Measurements from ENCODE around the gene STX3. TPM values are rescaled to one million over a fixed set of nuclear protein-coding genes. Genes with fewer than 3 reads are reported as not detected.

Gene STX3
- total and polyA plus RNA-seq, 2 of the 13 experiments (the other 11 are each of a cell fraction or from before 2014, with no cell fraction given) = 16.5 to 24.0 TPM

- Histone ChIP-seq H3K4me3 (replicated peaks in 1 of 3; ENCODE audit: insufficient read depth in 1 of 3, low read depth in 2 of 3, low read length in 3 of 3) (no peak overlapping the region), H3K9ac (ENCODE audit: insufficient read depth, low read depth, low read length) (no peak overlapping the region), H2AFZ (ENCODE audit: low read length) (no peak overlapping the region), H4K20me1 (ENCODE audit: insufficient read depth, low read length) (no peaks in the 10 kb centered on the region), H3K79me2 (ENCODE audit: insufficient read depth, low read length) (no peaks in the 10 kb centered on the region), H3K9me3 (ENCODE audit: low read length) (no peaks in the 10 kb centered on the region), H3K4me2 (ENCODE audit: low read depth, low read length) (no peak overlapping the region), H3K36me3 (replicated peaks in 1 of 2; ENCODE audit: control insufficient read depth in 1 of 2, insufficient read depth in 2 of 2, low read length in 2 of 2) (no peaks in the 10 kb centered on the region), H3K27ac (ENCODE audit: extremely low read length, insufficient read depth, low read length) (no peak overlapping the region), H3K4me1 (ENCODE audit: insufficient read depth, low read length) (no peaks in the 10 kb centered on the region), H3K27me3 (ENCODE audit: control insufficient read depth in 1 of 2, insufficient read depth in 2 of 2, low read length in 2 of 2) (no peaks in the 10 kb centered on the region; a peak in 1 of 5 replicates)
- DNase-seq (ENCODE audit: low spot score) = no peak
- FAIRE-seq = no peak
- ChIA-PET POLR2A (no interaction called here), CTCF (ENCODE audit: low intra/inter-chr PET ratio, low total read pairs) (no interaction called here)
- in situ Hi-C loops (cut with HindIII; ENCODE audit: extremely low pct_ligation_motif_present, low pct_unique_long_range_greater_than_20kb) = no loop called here
- intact Hi-C loops (cut with micrococcal nuclease; ENCODE audit: unreplicated experiment) = no loop called here
- no TSS peak for BruUV-seq (replicated peaks)
- WGBS (ENCODE audit: low lambda C conversion rate) = 68% methylated on average over 3 of the region's 3 CpGs
- ATAC-seq = no peak
- TF ChIP-seq USF2 (IDR thresholded peaks at IDR 0.05; ENCODE audit: low read depth, low read length) (no peak), USF2 (CRISPR knock-in tag; IDR thresholded peaks at IDR 0.05; ENCODE audit: borderline replicate concordance) (no peak), TBL1XR1 (IDR thresholded peaks at IDR 0.05; ENCODE audit: borderline replicate concordance, low read length, partially characterized antibody) (no peak), ZKSCAN1 (IDR thresholded peaks at IDR 0.05; ENCODE audit: low read length) (no peak), ZNF737 (CRISPR knock-in tag; IDR thresholded peaks at IDR 0.05; ENCODE audit: borderline replicate concordance) (no peak), ZNF619 (CRISPR knock-in tag; IDR thresholded peaks at IDR 0.05) (no peak), CERS6 (CRISPR knock-in tag; IDR thresholded peaks at IDR 0.05) (no peak), NAIF1 (CRISPR knock-in tag; IDR thresholded peaks at IDR 0.05; ENCODE audit: borderline replicate concordance) (no peak), ZNF142 (CRISPR knock-in tag; IDR thresholded peaks at IDR 0.05) (no peak), SIN3B (IDR thresholded peaks at IDR 0.05; ENCODE audit: low read length) (no peak), REXO4 (CRISPR knock-in tag; IDR thresholded peaks at IDR 0.05; ENCODE audit: borderline replicate concordance) (no peak), DNMT1 (CRISPR knock-in tag; IDR thresholded peaks at IDR 0.05) (no peak), ZBTB33 (CRISPR knock-in tag; IDR thresholded peaks at IDR 0.05) (no peak), RXRA (CRISPR knock-in tag; IDR thresholded peaks at IDR 0.05) (no peak)
Observed at GRCh38 chr11:59716051-59716450, 39.1 kb upstream of the STX3 start.
